ENCODE results near the gene TWF2. TPM values are rescaled to one million over a fixed set of nuclear protein-coding genes. Genes with fewer than 3 reads are reported as not detected.

TWF2 gene
- total RNA-seq, 1 experiment from 2014 or later, result 44.8 TPM

GRCh38 chr3:52197842-52198625 lies 40.9 kb downstream of the TWF2 start, which contains the start of gene ALAS1:
Gene ALAS1, plus strand, starts transcription at chr3:52198160. Its CDS starts 1,082 bp downstream, at chr3:52199242.
- no peak within 1 kb of the TSS for H3K4ac ChIP-seq (ENCODE audit: low read depth, low read length)
- Mint-ChIP-seq H3K27me3 (ENCODE audit: low read depth) (peaks cover 5% of the 10 kb centered on the region), H3K9me3 (no peaks in the 10 kb centered on the region), H3K4me3 (peak within 1 kb of the TSS; percentile 98 to 99), H3K4me1 (peaks cover 16 to 17% of the 10 kb centered on the region in 2 experiments), H3K27ac (peak within 1 kb of the TSS in 2 of 3 experiments; percentile 94 to 95; a peak in 4 of 7 replicates), H3K36me3 (ENCODE audit: insufficient read depth in 1 of 3, low read depth in 3 of 3) (peaks cover 12 to 38% (median 32%) of the 10 kb centered on the region in 3 experiments; a peak in 6 of 7 replicates)
- peak within 1 kb of the TSS; percentile 58 for H3K9ac ChIP-seq (ENCODE audit: extremely low read depth, insufficient read length, low read length)
- no peak within 1 kb of the TSS for H3K27ac ChIP-seq (ENCODE audit: insufficient read length, low read depth, low read length)
- no peak within 1 kb of the TSS for H3T11ph ChIP-seq (ENCODE audit: low read length)
- no peaks in the 10 kb centered on the region for H3K9me3 ChIP-seq (ENCODE audit: control insufficient read depth, low read depth, low read length)
- H3K23ac ChIP-seq (ENCODE audit: insufficient read length, low read depth, low read length), result no peak within 1 kb of the TSS
- no peaks in the 10 kb centered on the region; the same call in 1 of the 2 replicates for H3K27me3 ChIP-seq (ENCODE audit: insufficient read depth, low read length)
- no peak within 1 kb of the TSS for H2BK15ac ChIP-seq (ENCODE audit: low read depth, low read length)
- H2AFZ ChIP-seq (ENCODE audit: low read length), result no peak within 1 kb of the TSS
- H4K91ac ChIP-seq (ENCODE audit: insufficient read length, low read depth, low read length), result no peak within 1 kb of the TSS
- no peak within 1 kb of the TSS for H2AK5ac ChIP-seq (ENCODE audit: insufficient read length, low read length)
- H4K5ac ChIP-seq (ENCODE audit: insufficient read length, low read depth, low read length), result no peak within 1 kb of the TSS
- no peaks in the 10 kb centered on the region for H4K20me1 ChIP-seq (ENCODE audit: control insufficient read depth, insufficient read depth, insufficient read length)
- no peak within 1 kb of the TSS for H2BK5ac ChIP-seq (ENCODE audit: insufficient read length, low read length)
- H4K8ac ChIP-seq (replicated peaks; ENCODE audit: insufficient read length, low read depth, low read length), result no peak within 1 kb of the TSS
- H3K79me2 ChIP-seq (ENCODE audit: insufficient read depth, low read length), result no peaks in the 10 kb centered on the region
- peak; percentile 41; the same call in 2 of the 3 replicates for TF ChIP-seq CTCF (conservative IDR thresholded peaks at IDR 0.05)
- DNase-seq, result peak; percentile 95
- no peaks in the 10 kb centered on the region for H3K4me1 ChIP-seq (ENCODE audit: insufficient read depth, low read length)
- H3K14ac ChIP-seq (ENCODE audit: insufficient read depth, low read length), result peak within 1 kb of the TSS; percentile 28; the same call in 1 of the 2 replicates
- no peak within 1 kb of the TSS for H3K56ac ChIP-seq (ENCODE audit: insufficient read length, low read depth, low read length)
- H3K18ac ChIP-seq (ENCODE audit: insufficient read length, low read depth, low read length), result peak within 1 kb of the TSS; percentile 16
- no CpG with 5 or more reads among the region's 71 CpGs for WGBS (ENCODE audit: extremely low coverage, insufficient read length, low lambda C conversion rate)
- no peak within 1 kb of the TSS for H2BK120ac ChIP-seq (ENCODE audit: low read depth, low read length, poor library complexity, severe bottlenecking)
- peak within 1 kb of the TSS; percentile 82 for H3K4me2 ChIP-seq (ENCODE audit: insufficient read depth, insufficient read length, low read length)
- no peaks in the 10 kb centered on the region for H3K79me1 ChIP-seq (ENCODE audit: insufficient read depth, low read depth, low read length, poor library complexity, severe bottlenecking)
- no peak within 1 kb of the TSS for H2BK20ac ChIP-seq (ENCODE audit: low read depth, low read length, poor library complexity, severe bottlenecking)
- peaks cover 7% of the 10 kb centered on the region for H3K23me2 ChIP-seq (ENCODE audit: insufficient read length, low read depth, low read length, poor library complexity, severe bottlenecking)
- no peak within 1 kb of the TSS for H2BK12ac ChIP-seq (ENCODE audit: insufficient read length, low read depth, low read length)
